Measurements from ENCODE around the gene NUDCD3. TPM values are rescaled to one million over a fixed set of nuclear protein-coding genes. Genes with fewer than 3 reads are reported as not detected.
A peak's percentile ranks its signal among the peaks of the same experiment; 100 is the strongest.

Gene NUDCD3
- total and polyA plus RNA-seq, 4 donors: 24.8 to 91.0 (median 52.4) TPM

- peaks cover 0 to 6% (median 2%) of the 10 kb centered on the region in 4 donors for H3K9me3 ChIP-seq (ENCODE audit: control insufficient read depth in 4 of 4, insufficient read depth in 3 of 4, low read length in 3 of 4)
- no peak overlapping the region for H3K27ac ChIP-seq (ENCODE audit: low read depth in 1 of 2, low read length in 1 of 2)
- no peak overlapping the region for H3K9ac ChIP-seq (ENCODE audit: insufficient read depth in 1 of 2, low read length in 2 of 2)
- no peak for DNase-seq
- no peak for TF ChIP-seq CTCF (IDR thresholded peaks at IDR 0.05; ENCODE audit: control extremely low read depth, extremely low read depth)
- peaks cover 0 to 13% (median 0%) of the 10 kb centered on the region in 5 donors for H3K4me1 ChIP-seq (ENCODE audit: control insufficient read depth in 5 of 5, insufficient read depth in 5 of 5, low read length in 5 of 5)
- H3K36me3 ChIP-seq (ENCODE audit: control insufficient read depth in 4 of 4, insufficient read depth in 4 of 4, low read length in 4 of 4): peaks cover 26 to 42% (median 39%) of the 10 kb centered on the region in 4 donors
- no peaks in the 10 kb centered on the region for H3K27me3 ChIP-seq (ENCODE audit: control insufficient read depth in 3 of 3, insufficient read depth in 3 of 3, low read length in 2 of 3)
- ATAC-seq (ENCODE audit: insufficient read depth, low FRiP score): no peak
- 94 to 99% methylated on average over 2 of the region's 2 CpGs for WGBS, 2 donors
- no peak overlapping the region for H3K4me3 ChIP-seq
Observed at GRCh38 chr7:44482502-44483485, 7.7 kb downstream of the NUDCD3 start.

GRCh38 chr7:44477938-44478337, 12.5 kb downstream of the NUDCD3 start:
- peaks cover 0 to 7% (median 0%) of the 10 kb centered on the region in 5 donors for H3K4me1 ChIP-seq (ENCODE audit: control insufficient read depth in 5 of 5, insufficient read depth in 5 of 5, low read length in 5 of 5)
- DNase-seq: no peak
- H3K36me3 ChIP-seq (ENCODE audit: control insufficient read depth in 4 of 4, insufficient read depth in 4 of 4, low read length in 4 of 4): peaks cover 19 to 33% (median 31%) of the 10 kb centered on the region in 4 donors
- no peak overlapping the region for H3K4me3 ChIP-seq
- no peak for ATAC-seq (ENCODE audit: insufficient read depth, low FRiP score)
- no peak overlapping the region for H3K9ac ChIP-seq (ENCODE audit: insufficient read depth in 1 of 2, low read length in 2 of 2)
- H3K27ac ChIP-seq (ENCODE audit: low read depth in 1 of 2, low read length in 1 of 2): no peak overlapping the region
- peaks cover 0 to 4% (median 1%) of the 10 kb centered on the region in 4 donors for H3K9me3 ChIP-seq (ENCODE audit: control insufficient read depth in 4 of 4, insufficient read depth in 3 of 4, low read length in 3 of 4)
- no peaks in the 10 kb centered on the region for H3K27me3 ChIP-seq (ENCODE audit: control insufficient read depth in 3 of 3, insufficient read depth in 3 of 3, low read length in 2 of 3)
- whole genome bisulfite sequencing, 2 donors: 89 to 96% methylated on average over 8 of the region's 8 CpGs
- no peak for TF ChIP-seq CTCF (IDR thresholded peaks at IDR 0.05; ENCODE audit: control extremely low read depth, extremely low read depth)

- no peak overlapping the region for H3K27ac ChIP-seq (ENCODE audit: low read depth in 1 of 2, low read length in 1 of 2)
- no peak overlapping the region for H3K9ac ChIP-seq (ENCODE audit: insufficient read depth in 1 of 2, low read length in 2 of 2)
- ATAC-seq (ENCODE audit: insufficient read depth, low FRiP score): peak; percentile 86
- peaks cover 12 to 31% (median 27%) of the 10 kb centered on the region in 4 donors for H3K36me3 ChIP-seq (ENCODE audit: control insufficient read depth in 4 of 4, insufficient read depth in 4 of 4, low read length in 4 of 4)
- peak; percentile 61 to 65 (median 65) for DNase-seq
- WGBS, 2 donors: 35% methylated on average over 6 of the region's 6 CpGs
- no peak overlapping the region for H3K4me3 ChIP-seq
- no peaks in the 10 kb centered on the region for H3K9me3 ChIP-seq (ENCODE audit: control insufficient read depth in 4 of 4, insufficient read depth in 3 of 4, low read length in 3 of 4)
- no peaks in the 10 kb centered on the region for H3K27me3 ChIP-seq (ENCODE audit: control insufficient read depth in 3 of 3, insufficient read depth in 3 of 3, low read length in 2 of 3)
- peak; percentile 87 for TF ChIP-seq CTCF (IDR thresholded peaks at IDR 0.05; ENCODE audit: control extremely low read depth, extremely low read depth)
- H3K4me1 ChIP-seq (ENCODE audit: control insufficient read depth in 5 of 5, insufficient read depth in 5 of 5, low read length in 5 of 5): peaks cover 0 to 9% (median 0%) of the 10 kb centered on the region in 5 donors
Observed at GRCh38 chr7:44477063-44477830, 13.2 kb downstream of the NUDCD3 start.

All from lung (tissue), 12 donors.